ENCODE measurements around the gene PLA2G2E.

PLA2G2E gene

DNA sequence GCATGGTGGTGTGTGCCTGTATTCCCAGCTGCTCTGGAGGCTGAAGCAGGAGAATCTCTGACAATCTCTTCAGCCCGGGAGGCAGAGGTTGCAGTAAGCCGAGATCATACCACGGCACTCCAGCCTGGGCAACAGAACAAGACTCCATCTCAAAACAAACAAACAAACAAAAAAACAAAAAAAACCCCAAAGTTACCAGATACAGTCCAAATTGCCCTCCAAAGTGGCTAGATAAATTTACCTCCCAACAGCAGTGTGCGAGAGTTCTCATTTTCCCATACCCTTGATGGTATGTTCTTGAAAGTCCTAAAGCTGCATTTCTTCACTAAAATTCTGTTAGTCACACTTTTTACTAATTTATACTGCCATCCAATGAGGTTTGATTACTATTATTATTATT is 44.2 kb downstream of the PLA2G2E start:
- no peak for DNase-seq (ENCODE audit: low read depth)
- TF ChIP-seq, protein P1, sequence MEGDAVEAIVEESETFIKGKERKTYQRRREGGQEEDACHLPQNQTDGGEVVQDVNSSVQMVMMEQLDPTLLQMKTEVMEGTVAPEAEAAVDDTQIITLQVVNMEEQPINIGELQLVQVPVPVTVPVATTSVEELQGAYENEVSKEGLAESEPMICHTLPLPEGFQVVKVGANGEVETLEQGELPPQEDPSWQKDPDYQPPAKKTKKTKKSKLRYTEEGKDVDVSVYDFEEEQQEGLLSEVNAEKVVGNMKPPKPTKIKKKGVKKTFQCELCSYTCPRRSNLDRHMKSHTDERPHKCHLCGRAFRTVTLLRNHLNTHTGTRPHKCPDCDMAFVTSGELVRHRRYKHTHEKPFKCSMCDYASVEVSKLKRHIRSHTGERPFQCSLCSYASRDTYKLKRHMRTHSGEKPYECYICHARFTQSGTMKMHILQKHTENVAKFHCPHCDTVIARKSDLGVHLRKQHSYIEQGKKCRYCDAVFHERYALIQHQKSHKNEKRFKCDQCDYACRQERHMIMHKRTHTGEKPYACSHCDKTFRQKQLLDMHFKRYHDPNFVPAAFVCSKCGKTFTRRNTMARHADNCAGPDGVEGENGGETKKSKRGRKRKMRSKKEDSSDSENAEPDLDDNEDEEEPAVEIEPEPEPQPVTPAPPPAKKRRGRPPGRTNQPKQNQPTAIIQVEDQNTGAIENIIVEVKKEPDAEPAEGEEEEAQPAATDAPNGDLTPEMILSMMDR (IDR thresholded peaks at IDR 0.05; ENCODE audit: low read length, missing control alignments), result no peak
- H3K4me3 ChIP-seq (replicated peaks; ENCODE audit: low read depth, low read length), result no peak overlapping the region

DNA sequence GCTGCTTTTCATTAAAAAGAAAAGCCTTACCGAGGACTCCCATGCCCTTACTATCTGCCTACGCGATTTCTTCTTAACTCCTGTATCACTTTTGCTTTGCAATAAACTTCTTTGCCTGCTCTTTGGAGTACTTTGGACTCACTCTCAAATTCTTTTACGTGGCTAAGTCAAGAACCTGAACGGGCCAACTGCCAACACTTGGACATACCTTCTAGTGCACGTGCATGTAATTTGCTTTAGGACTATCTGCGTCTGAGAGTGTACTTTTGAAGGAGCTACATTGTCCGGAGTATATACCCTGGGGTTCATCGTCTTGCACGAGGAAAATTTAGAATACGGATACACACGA is 44.8 kb downstream of the PLA2G2E start:
- TF ChIP-seq, protein P1 (IDR thresholded peaks at IDR 0.05; ENCODE audit: low read length, missing control alignments), result no peak
- no peak overlapping the region for H3K4me3 ChIP-seq (replicated peaks; ENCODE audit: low read depth, low read length)
- DNase-seq (ENCODE audit: low read depth), result no peak

DNA sequence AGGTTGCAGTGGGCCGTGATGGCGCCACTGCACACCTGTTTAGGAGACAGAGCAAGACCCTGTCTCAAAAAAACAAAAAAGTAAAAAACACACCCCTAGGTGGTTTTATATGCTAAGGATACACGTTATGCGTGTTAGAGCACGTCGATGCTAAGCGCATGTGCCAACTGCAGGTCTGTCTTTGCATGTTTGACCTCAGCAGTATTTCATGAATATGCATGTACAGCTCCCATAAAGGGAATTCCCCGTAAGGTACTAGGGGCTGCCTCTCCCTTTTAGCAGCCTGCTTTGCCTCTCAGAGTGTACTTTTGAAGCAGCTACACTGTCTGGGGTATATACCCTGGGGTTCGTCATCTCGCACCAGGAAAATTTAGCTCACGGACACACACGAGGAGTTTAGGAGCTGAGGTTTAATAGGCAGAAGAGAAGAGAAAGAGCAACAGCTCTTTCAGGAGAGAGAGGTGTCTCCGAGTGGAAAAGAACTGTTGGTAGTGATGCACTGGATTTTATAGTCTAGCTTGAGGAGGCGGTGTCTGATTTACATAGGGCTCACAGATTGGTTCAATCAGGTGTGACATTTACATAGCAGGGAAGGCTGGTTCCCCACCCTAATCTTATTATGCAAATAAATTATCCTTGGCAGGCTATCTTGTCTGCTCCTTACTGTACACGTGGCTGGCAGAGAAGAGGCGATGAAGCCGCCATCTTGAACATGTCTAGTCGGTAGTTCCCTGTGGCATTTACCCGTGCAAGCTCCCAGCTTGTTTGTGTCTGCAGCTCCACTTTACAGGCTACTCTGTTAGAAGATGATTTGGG is 45.4 kb downstream of the PLA2G2E start:
- TF ChIP-seq, protein P1 (IDR thresholded peaks at IDR 0.05; ENCODE audit: low read length, missing control alignments), result no peak
- no peak for DNase-seq (ENCODE audit: low read depth)
- no peak overlapping the region for H3K4me3 ChIP-seq (replicated peaks; ENCODE audit: low read depth, low read length)

DNA sequence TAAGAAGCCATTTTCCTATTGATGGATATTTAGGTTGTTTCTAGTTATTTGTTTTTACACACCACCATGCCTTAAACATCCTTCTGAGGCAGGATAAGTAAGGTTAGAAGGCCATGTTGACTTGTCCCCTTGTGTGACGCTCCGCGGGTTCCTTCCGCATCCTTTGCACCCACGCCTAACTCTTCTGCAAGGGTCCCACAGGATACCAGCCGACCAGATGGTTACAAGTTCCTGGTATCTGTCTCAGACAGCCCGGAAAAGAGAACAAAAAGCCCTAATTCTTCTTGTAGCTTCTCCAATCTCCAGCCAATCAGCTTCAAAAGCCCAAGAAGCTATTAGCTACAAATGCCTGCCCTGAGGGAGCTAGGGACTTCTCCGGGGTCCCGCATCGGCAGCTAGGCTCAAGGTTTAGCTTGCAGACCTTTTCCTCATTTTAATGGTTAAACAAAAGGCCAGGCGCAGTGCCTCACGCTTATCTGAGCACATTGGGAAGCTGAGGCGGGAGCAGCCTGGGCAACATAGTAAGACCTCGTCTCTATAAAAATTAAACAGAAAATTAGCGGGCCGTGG is 46.2 kb downstream of the PLA2G2E start:
- TF ChIP-seq, protein P1 (IDR thresholded peaks at IDR 0.05; ENCODE audit: low read length, missing control alignments), result no peak
- H3K4me3 ChIP-seq (replicated peaks; ENCODE audit: low read depth, low read length), result no peak overlapping the region
- DNase-seq (ENCODE audit: low read depth), result no peak

DNA sequence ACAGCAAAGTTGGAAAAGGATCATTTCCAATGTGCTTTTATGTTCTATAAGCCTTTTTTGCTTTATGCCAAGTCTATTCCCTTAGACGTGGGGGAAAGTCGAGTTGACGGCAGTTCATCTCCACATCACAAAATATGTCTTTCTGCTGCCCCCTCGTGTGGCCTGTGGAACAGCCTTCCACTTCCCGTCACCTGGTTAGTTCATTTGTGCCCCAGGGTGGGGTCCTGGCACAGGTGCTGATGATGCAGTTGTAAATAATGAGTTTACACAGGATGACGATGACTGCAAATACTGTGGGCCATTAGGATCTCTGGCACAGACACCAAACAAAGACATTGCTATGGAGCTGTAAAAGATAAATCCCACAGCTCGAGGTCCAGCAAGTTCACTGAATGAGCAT is 51.2 kb downstream of the PLA2G2E start:
- DNase-seq (ENCODE audit: low read depth), result no peak
- no peak overlapping the region for H3K4me3 ChIP-seq (replicated peaks; ENCODE audit: low read depth, low read length)
- TF ChIP-seq, protein P1 (IDR thresholded peaks at IDR 0.05; ENCODE audit: low read length, missing control alignments), result no peak
